Pancreas (tissue), 10 donors: ENCODE measurements around the gene CEND1. TPM values are rescaled to one million over a fixed set of nuclear protein-coding genes. Genes with fewer than 3 reads are reported as not detected.
"Not testable (repeated sequence)": the region's sequence is repeated elsewhere in the genome, so short reads cannot be mapped to it uniquely, and the experiment has no call there.

Experiments
- ATAC-seq, 4 donors: fragments of 200-7000 bp; cut with Tn5 transposase; one replicate each; pipeline versions ENCODE4 v1.8.0 to v1.9.1; 2020; ENCODE audit warnings: mild to moderate bottlenecking in 4 of 4, moderate library complexity in 4 of 4
- DNase-seq, 6 donors: peaks; one replicate each; pipeline ENCODE4 v3.0.0-alpha.2; 2020
- FAIRE-seq: peaks from 2 replicates; lab custom pipeline; 2012; peaks lifted over from hg19 to GRCh38; lab: Jason Lieb, UNC
- H3K27ac ChIP-seq, 4 donors: fragments of 200-600 bp; sonication (generic); 1 replicate in 3 of 4; 2 replicates in 1 of 4; pipeline versions ENCODE4 v1.5.0 to v1.8.0; 2020
- H3K27me3 ChIP-seq, 4 donors: fragments of 200-600 bp; one replicate each; pipeline ENCODE4 v1.8.0; 2021
- H3K36me3 ChIP-seq, 3 donors: fragments of 200-600 bp; sonication (generic) in 1 of 3; one replicate each; pipeline versions ENCODE4 v1.5.0 to v1.8.0; 2020 to 2021
- H3K4me1 ChIP-seq, 3 donors: fragments of 200-600 bp; one replicate each; pipeline ENCODE4 v1.8.0; 2021
- H3K4me3 ChIP-seq, 4 donors: fragments of 200-600 bp; sonication (generic) in 2 of 4; one replicate each; pipeline versions ENCODE4 v1.5.0 to v1.8.0; 2020 to 2021
- H3K9me3 ChIP-seq, 4 donors: fragments of 200-600 bp; one replicate each; pipeline ENCODE4 v1.8.0; 2021
- CTCF ChIP-seq, 4 donors: fragments of 200-600 bp; sonication (generic) in 3 of 4; IDR thresholded peaks; one replicate each; pipeline versions ENCODE4 v1.5.0 to v1.8.0; 2021; ENCODE audit warnings: antibody characterized with exemption in 4 of 4
- WGBS, 2 donors: extraction: QIAGEN DNeasy Blood & Tissue Kit; methylation state at CpG; one replicate each; pipeline ENCODE4 v1.1.7; 2013; 5-methylcytosine and 5-hydroxymethylcytosine counted together
- intact Hi-C, 3 donors: fragments of 100-400 bp; cut with DNase I; formaldehyde crosslinking; loops; one replicate each; pipeline versions ENCODE4 v1.11.1 to v1.14.2; 2022
- polyA plus RNA-seq, 2 donors: library from polyadenylated mRNA; stranded (reverse); fragments of 200-250 nt; gene quantifications; one replicate each; pipeline ENCODE4 v1.2.3, GENCODE V29; 2013
- total RNA-seq, 6 donors: library from RNA; stranded (reverse); fragmentation: NEBNext Ultra II Directional in 4 of 6; extraction: Animal tissue kit (Norgen Biotek cat#: 25700) in 4 of 6; gene quantifications; one replicate each; pipeline versions ENCODE4 v1.2.1 to v1.2.4, GENCODE V29; 2021 to 2023
- donor health status: healthy with polysubstance abuse.
- donor health status: DM: no; HTN: no; CAD: no; lungs with moderate emphysema.
- donor health status: DM: no; HTN: no; CAD: no.
- donor health status: control.
- donor health status: control.
- donor health status: Bipolar disorder and iron deficiency.
- donor health status: DM: yes; HTN: yes; CAD: no.
- donor health status: DM: no; HTN: no; CAD: no.
- donor health status: DM: no; HTN: no; CAD: no.
- donor health status: DM: yes; HTN: yes; CAD: no.

CEND1 gene
- total and polyA plus RNA-seq, 8 donors, result 0.12 to 0.42 (median 0.27) TPM; not detected in 5

GRCh38 chr11:742156-742546, 47.7 kb downstream of the CEND1 start:
- FAIRE-seq, result no peak
- 86 to 97% methylated on average over 3 of the region's 3 CpGs for WGBS, 2 donors

GRCh38 chr11:737899-738298, 52.0 kb downstream of the CEND1 start:
- H3K36me3 ChIP-seq, H3K27me3 ChIP-seq, ATAC-seq, H3K27ac ChIP-seq, DNase-seq, FAIRE-seq, intact Hi-C loops, H3K4me3 ChIP-seq, H3K4me1 ChIP-seq, H3K9me3 ChIP-seq: not testable (repeated sequence)
- 61 to 67% methylated on average over 10 of the region's 10 CpGs for WGBS, 2 donors

More at GRCh38 chr11:742156-742546, 47.7 kb downstream of the CEND1 start:
- no peaks in the 10 kb centered on the region for H3K36me3 ChIP-seq
- no peak overlapping the region for H3K27ac ChIP-seq
- intact Hi-C loops, result no loop called here
- no peak for DNase-seq
- ATAC-seq, result no peak
- H3K27me3 ChIP-seq, result no peaks in the 10 kb centered on the region
- H3K4me3 ChIP-seq, result no peak overlapping the region
- no peak for TF ChIP-seq CTCF (IDR thresholded peaks at IDR 0.05)
- H3K9me3 ChIP-seq, result no peaks in the 10 kb centered on the region
- H3K4me1 ChIP-seq, result peaks cover 0 to 3% (median 0%) of the 10 kb centered on the region in 3 donors

GRCh38 chr11:737366-737765, 52.5 kb downstream of the CEND1 start:
- no peak for DNase-seq
- Histone ChIP-seq H3K4me1 (no peaks in the 10 kb centered on the region), H3K27me3 (no peaks in the 10 kb centered on the region), H3K4me3 (no peak overlapping the region), H3K9me3 (no peaks in the 10 kb centered on the region), H3K36me3 (no peaks in the 10 kb centered on the region), H3K27ac (no peak overlapping the region)
- WGBS, 2 donors, result 66 to 70% methylated on average over 11 of the region's 11 CpGs
- no peak for ATAC-seq
- intact Hi-C loops, result no loop called here
- no peak for FAIRE-seq
- TF ChIP-seq CTCF (IDR thresholded peaks at IDR 0.05), result no peak

Other genes starting within 250 kb of the CEND1 start
- 1 to 10 TPM; 2.7 to 6.9 (median 5.6) TPM for gene LMNTD2, start 229.4 kb downstream of the CEND1 start, total RNA-seq
- 10 to 100 TPM; 10.4 to 24.2 TPM for gene LMNTD2, start 229.4 kb downstream of the CEND1 start, polyA plus RNA-seq
- 10 to 100 TPM; 17.6 to 35.7 (median 27.9) TPM for gene RASSF7, start 229.1 kb downstream of the CEND1 start, total RNA-seq
- gene RASSF7, start 229.1 kb downstream of the CEND1 start, polyA plus RNA-seq, result 100 to 1,000 TPM; 171 to 253 TPM
- 10 to 100 TPM; 11.2 to 17.2 (median 13.1) TPM for gene PHRF1, start 213.6 kb downstream of the CEND1 start, total RNA-seq
- 10 to 100 TPM; 15.6 to 39.3 TPM for gene PHRF1, start 213.6 kb downstream of the CEND1 start, polyA plus RNA-seq
- 10 to 100 TPM in 2 of 6 donors, 1 to 10 TPM in 4; 4.0 to 30.0 (median 9.1) TPM for gene IRF7, start 174.1 kb downstream of the CEND1 start, total RNA-seq
- 10 to 100 TPM; 33.4 to 36.6 TPM for gene IRF7, start 174.1 kb downstream of the CEND1 start, polyA plus RNA-seq
- 1 to 10 TPM in 5 of 6 donors, under 1 TPM in 1; 0.61 to 2.7 (median 1.5) TPM for gene CDHR5, start 165.1 kb downstream of the CEND1 start, total RNA-seq
- 1 to 10 TPM; 1.3 to 4.4 TPM for gene CDHR5, start 165.1 kb downstream of the CEND1 start, polyA plus RNA-seq
- under 1 TPM in 2 of 6 donors, not detected in 4; 0.58 to 0.69 TPM for gene SCT, start 162.9 kb downstream of the CEND1 start, total RNA-seq
- gene SCT, start 162.9 kb downstream of the CEND1 start, polyA plus RNA-seq, result not detected
- 1 to 10 TPM in 1 of 6 donors, under 1 TPM in 5; 0.28 to 1.4 (median 0.66) TPM for gene DRD4, start 152.8 kb downstream of the CEND1 start, total RNA-seq
- 1 to 10 TPM; 2.4 TPM for gene DRD4, start 152.8 kb downstream of the CEND1 start, polyA plus RNA-seq
- 10 to 100 TPM; 15.9 to 26.9 (median 18.5) TPM for gene DEAF1, start 94.9 kb downstream of the CEND1 start, total RNA-seq
- gene DEAF1, start 94.9 kb downstream of the CEND1 start, polyA plus RNA-seq, result 10 to 100 TPM; 28.4 to 33.8 TPM
- gene TMEM80, start 94.3 kb downstream of the CEND1 start, total RNA-seq, result 10 to 100 TPM in 4 of 6 donors, 1 to 10 TPM in 2; 8.5 to 16.4 (median 14.2) TPM
- 10 to 100 TPM; 18.6 to 24.7 TPM for gene TMEM80, start 94.3 kb downstream of the CEND1 start, polyA plus RNA-seq
- gene EPS8L2, start 83.9 kb downstream of the CEND1 start, total RNA-seq, result 100 to 1,000 TPM in 2 of 6 donors, 10 to 100 TPM in 4; 58.1 to 113 (median 71.1) TPM
- 100 to 1,000 TPM; 249 to 286 TPM for gene EPS8L2, start 83.9 kb downstream of the CEND1 start, polyA plus RNA-seq
- gene TALDO1, start 42.6 kb downstream of the CEND1 start, total RNA-seq, result 10 to 100 TPM; 52.5 to 83.9 (median 78.2) TPM
- 10 to 100 TPM; 50.3 to 70.0 TPM for gene TALDO1, start 42.6 kb downstream of the CEND1 start, polyA plus RNA-seq
- gene GATD1, start 12.6 kb downstream of the CEND1 start, total RNA-seq, result 10 to 100 TPM; 13.6 to 28.9 (median 18.1) TPM
- 10 to 100 TPM; 27.9 to 43.2 TPM for gene GATD1, start 12.6 kb downstream of the CEND1 start, polyA plus RNA-seq
- 10 to 100 TPM; 32.2 to 84.0 (median 41.8) TPM for gene SLC25A22, start 8.2 kb upstream of the CEND1 start, total RNA-seq
- gene SLC25A22, start 8.2 kb upstream of the CEND1 start, polyA plus RNA-seq, result 10 to 100 TPM; 40.4 to 45.5 TPM
- gene PIDD1, start 15.1 kb upstream of the CEND1 start, total RNA-seq, result 10 to 100 TPM in 1 of 6 donors, 1 to 10 TPM in 5; 6.3 to 12.9 (median 8.7) TPM
- gene PIDD1, start 15.1 kb upstream of the CEND1 start, polyA plus RNA-seq, result 10 to 100 TPM; 53.1 to 70.9 TPM
- 1,000 to 10,000 TPM in 5 of 6 donors, 100 to 1,000 TPM in 1; 944 to 1,591 (median 1,137) TPM for gene RPLP2, start 19.9 kb upstream of the CEND1 start, total RNA-seq
- gene RPLP2, start 19.9 kb upstream of the CEND1 start, polyA plus RNA-seq, result 1,000 to 10,000 TPM in 1 of 2 donors, 100 to 1,000 TPM in 1; 761 to 1,687 TPM
- gene PNPLA2, start 28.8 kb upstream of the CEND1 start, total RNA-seq, result 100 to 1,000 TPM in 1 of 6 donors, 10 to 100 TPM in 5; 59.1 to 109 (median 82.1) TPM
- 100 to 1,000 TPM; 233 to 234 TPM for gene PNPLA2, start 28.8 kb upstream of the CEND1 start, polyA plus RNA-seq
- 100 to 1,000 TPM in 4 of 6 donors, 10 to 100 TPM in 2; 60.6 to 140 (median 108) TPM for gene CRACR2B, start 37.8 kb upstream of the CEND1 start, total RNA-seq
- gene CRACR2B, start 37.8 kb upstream of the CEND1 start, polyA plus RNA-seq, result 100 to 1,000 TPM; 263 to 378 TPM
- gene CD151, start 42.9 kb upstream of the CEND1 start, total RNA-seq, result 100 to 1,000 TPM; 163 to 278 (median 233) TPM
- gene CD151, start 42.9 kb upstream of the CEND1 start, polyA plus RNA-seq, result 100 to 1,000 TPM; 256 to 351 TPM
- 10 to 100 TPM; 62.9 to 98.8 (median 68.9) TPM for gene POLR2L, start 52.4 kb upstream of the CEND1 start, total RNA-seq
- gene POLR2L, start 52.4 kb upstream of the CEND1 start, polyA plus RNA-seq, result 100 to 1,000 TPM in 1 of 2 donors, 10 to 100 TPM in 1; 64.7 to 110 TPM
- gene TSPAN4, start 52.8 kb upstream of the CEND1 start, total RNA-seq, result 10 to 100 TPM; 15.3 to 25.0 (median 18.8) TPM
- gene TSPAN4, start 52.8 kb upstream of the CEND1 start, polyA plus RNA-seq, result 10 to 100 TPM; 44.0 to 67.2 TPM
- 10 to 100 TPM; 41.7 to 86.0 (median 63.1) TPM for gene CHID1, start 120.7 kb upstream of the CEND1 start, total RNA-seq
- 10 to 100 TPM; 57.1 to 66.0 TPM for gene CHID1, start 120.7 kb upstream of the CEND1 start, polyA plus RNA-seq
- gene AP2A2, start 135.8 kb upstream of the CEND1 start, total RNA-seq, result 10 to 100 TPM; 40.0 to 60.2 (median 53.2) TPM
- gene AP2A2, start 135.8 kb upstream of the CEND1 start, polyA plus RNA-seq, result 10 to 100 TPM; 48.0 to 50.8 TPM
- gene MUC6, start 246.6 kb upstream of the CEND1 start, total RNA-seq, result 10 to 100 TPM; 25.5 to 99.7 (median 92.2) TPM
- 100 to 1,000 TPM; 155 to 239 TPM for gene MUC6, start 246.6 kb upstream of the CEND1 start, polyA plus RNA-seq